ENCODE measurements around the gene PRSS1. TPM values are rescaled to one million over a fixed set of nuclear protein-coding genes. Genes with fewer than 3 reads are reported as not detected.

PRSS1 gene
- total RNA-seq, 2 experiments from 2014 or later = not detected

GRCh38 chr7:142720986-142721385, 28.3 kb upstream of the PRSS1 start:
- CTCF ChIA-PET = no interaction called here
- peak overlapping the region; percentile 74 for H3K27ac Mint-ChIP-seq
- no peak for ATAC-seq (ENCODE audit: poor library complexity)
- Histone ChIP-seq H3K27ac (ENCODE audit: low read depth in 1 of 2, low read length in 2 of 2) (peak overlapping the region in 1 of 2 donors; percentile 34), H3K9me3 (ENCODE audit: control insufficient read depth in 1 of 2, insufficient read depth in 1 of 2, low read length in 2 of 2) (no peaks in the 10 kb centered on the region), H3K27me3 (ENCODE audit: control insufficient read depth in 1 of 2, insufficient read depth in 2 of 2, low read length in 2 of 2) (no peaks in the 10 kb centered on the region), H3K36me3 (ENCODE audit: insufficient read depth, low read length) (no peaks in the 10 kb centered on the region), H3K4me3 (ENCODE audit: low read length) (peak overlapping the region; percentile 54), H3K4me1 (ENCODE audit: insufficient read depth, low read length) (peaks cover 28% of the 10 kb centered on the region)
- no peaks in the 10 kb centered on the region for H3K9me3 Mint-ChIP-seq
- POLR2A ChIA-PET = interaction anchor here (0.6 to 1.6 kb wide), 3 partner anchors 77 to 87 kb away, joined by 3 to 12 read pairs (median 3); no protein-coding TSS in a partner anchor
- TF ChIP-seq, protein P1, sequence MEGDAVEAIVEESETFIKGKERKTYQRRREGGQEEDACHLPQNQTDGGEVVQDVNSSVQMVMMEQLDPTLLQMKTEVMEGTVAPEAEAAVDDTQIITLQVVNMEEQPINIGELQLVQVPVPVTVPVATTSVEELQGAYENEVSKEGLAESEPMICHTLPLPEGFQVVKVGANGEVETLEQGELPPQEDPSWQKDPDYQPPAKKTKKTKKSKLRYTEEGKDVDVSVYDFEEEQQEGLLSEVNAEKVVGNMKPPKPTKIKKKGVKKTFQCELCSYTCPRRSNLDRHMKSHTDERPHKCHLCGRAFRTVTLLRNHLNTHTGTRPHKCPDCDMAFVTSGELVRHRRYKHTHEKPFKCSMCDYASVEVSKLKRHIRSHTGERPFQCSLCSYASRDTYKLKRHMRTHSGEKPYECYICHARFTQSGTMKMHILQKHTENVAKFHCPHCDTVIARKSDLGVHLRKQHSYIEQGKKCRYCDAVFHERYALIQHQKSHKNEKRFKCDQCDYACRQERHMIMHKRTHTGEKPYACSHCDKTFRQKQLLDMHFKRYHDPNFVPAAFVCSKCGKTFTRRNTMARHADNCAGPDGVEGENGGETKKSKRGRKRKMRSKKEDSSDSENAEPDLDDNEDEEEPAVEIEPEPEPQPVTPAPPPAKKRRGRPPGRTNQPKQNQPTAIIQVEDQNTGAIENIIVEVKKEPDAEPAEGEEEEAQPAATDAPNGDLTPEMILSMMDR (IDR thresholded peaks at IDR 0.05) = no peak
- peak overlapping the region; percentile 82 for H3K4me3 Mint-ChIP-seq
- intact Hi-C loops (cut with DNase I, micrococcal nuclease) = no loop called here
- no peaks in the 10 kb centered on the region for H3K36me3 Mint-ChIP-seq (ENCODE audit: low read depth)
- peak in 1 of 14 experiments; percentile 17 for DNase-seq
- peaks cover 44% of the 10 kb centered on the region for H3K4me1 Mint-ChIP-seq (ENCODE audit: low read depth)
- H3K27me3 Mint-ChIP-seq = no peaks in the 10 kb centered on the region

GRCh38 chr7:142722248-142722794, 27.0 kb upstream of the PRSS1 start:
- no peaks in the 10 kb centered on the region for H3K36me3 Mint-ChIP-seq (ENCODE audit: low read depth)
- no peak for ATAC-seq (ENCODE audit: poor library complexity)
- Histone ChIP-seq H3K36me3 (ENCODE audit: insufficient read depth, low read length) (no peaks in the 10 kb centered on the region), H3K9me3 (ENCODE audit: control insufficient read depth in 1 of 2, insufficient read depth in 1 of 2, low read length in 2 of 2) (no peaks in the 10 kb centered on the region), H3K4me3 (ENCODE audit: low read length) (peak overlapping the region; percentile 54), H3K27me3 (ENCODE audit: control insufficient read depth in 1 of 2, insufficient read depth in 2 of 2, low read length in 2 of 2) (no peaks in the 10 kb centered on the region), H3K4me1 (ENCODE audit: insufficient read depth, low read length) (peaks cover 17% of the 10 kb centered on the region), H3K27ac (ENCODE audit: low read depth in 1 of 2, low read length in 2 of 2) (peak overlapping the region in 1 of 2 donors; percentile 34)
- peak overlapping the region; percentile 74 for H3K27ac Mint-ChIP-seq
- no peaks in the 10 kb centered on the region for H3K27me3 Mint-ChIP-seq
- intact Hi-C loops (cut with DNase I, micrococcal nuclease) = no loop called here
- peak overlapping the region; percentile 89 for H3K4me3 Mint-ChIP-seq
- H3K9me3 Mint-ChIP-seq = no peaks in the 10 kb centered on the region
- ChIA-PET POLR2A (interaction anchor here (0.8 kb wide), 1 partner anchor 19 kb away, joined by 4 read pairs; no protein-coding TSS in a partner anchor), CTCF (no interaction called here)
- H3K4me1 Mint-ChIP-seq (ENCODE audit: low read depth) = peaks cover 31% of the 10 kb centered on the region
- TF ChIP-seq, protein P1 (IDR thresholded peaks at IDR 0.05) = no peak
- no peak for DNase-seq

DNA sequence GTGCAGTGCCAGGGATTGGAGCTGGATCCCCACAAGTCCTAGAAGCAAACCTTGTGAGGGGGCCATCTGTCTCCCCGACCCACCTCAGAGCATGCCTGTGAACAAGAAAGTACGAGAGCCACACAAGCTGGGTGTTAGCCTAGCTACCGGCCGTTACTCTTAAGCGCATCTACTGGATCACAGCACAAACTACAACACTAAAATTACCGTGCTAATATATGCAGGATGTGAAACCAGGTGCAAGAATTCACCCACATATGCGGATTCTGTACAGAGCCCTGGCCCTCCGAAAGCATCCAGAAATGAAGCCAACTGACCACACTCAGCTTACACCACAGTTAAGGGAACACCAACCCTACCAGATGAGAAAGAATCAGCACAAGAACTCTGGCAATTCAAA, 16.0 kb upstream of the PRSS1 start:
- intact Hi-C loops (cut with DNase I, micrococcal nuclease) = no loop called here
- H3K4me3 Mint-ChIP-seq = no peak overlapping the region
- H3K36me3 Mint-ChIP-seq (ENCODE audit: low read depth) = no peaks in the 10 kb centered on the region
- H3K27ac Mint-ChIP-seq = no peak overlapping the region
- Histone ChIP-seq H3K36me3 (ENCODE audit: insufficient read depth, low read length) (no peaks in the 10 kb centered on the region), H3K27ac (ENCODE audit: low read depth in 1 of 2, low read length in 2 of 2) (no peak overlapping the region), H3K27me3 (ENCODE audit: control insufficient read depth in 1 of 2, insufficient read depth in 2 of 2, low read length in 2 of 2) (no peaks in the 10 kb centered on the region), H3K4me3 (ENCODE audit: low read length) (no peak overlapping the region), H3K9me3 (ENCODE audit: control insufficient read depth in 1 of 2, insufficient read depth in 1 of 2, low read length in 2 of 2) (no peaks in the 10 kb centered on the region), H3K4me1 (ENCODE audit: insufficient read depth, low read length) (no peaks in the 10 kb centered on the region)
- ChIA-PET POLR2A (no interaction called here), CTCF (no interaction called here)
- DNase-seq (no peak), ATAC-seq (ENCODE audit: poor library complexity) (no peak)
- TF ChIP-seq, protein P1 (IDR thresholded peaks at IDR 0.05) = no peak
- H3K9me3 Mint-ChIP-seq = no peaks in the 10 kb centered on the region
- H3K27me3 Mint-ChIP-seq = no peaks in the 10 kb centered on the region
- H3K4me1 Mint-ChIP-seq (ENCODE audit: low read depth) = no peaks in the 10 kb centered on the region

Measured in CD4-positive, alpha-beta T cell (primary cell).